ENCODE measurements around the gene FAM90A26. TPM values are rescaled to one million over a fixed set of nuclear protein-coding genes. Genes with fewer than 3 reads are reported as not detected.

FAM90A26 gene
- not detected in 2 replicates for total RNA-seq

GRCh38 chr4:9169791-9170459, at the start of gene FAM90A26:
Gene FAM90A26, plus strand, starts transcription at chr4:9170409. Its CDS starts 2,764 bp downstream, at chr4:9173173.

GRCh38 chr4:9210357-9210756, 40.1 kb downstream of the FAM90A26 start, which contains the start of gene USP17L10:
Gene USP17L10, plus strand, starts transcription at chr4:9210657. Its CDS starts 0 bp downstream, at chr4:9210657.

GRCh38 chr4:9215105-9215504, 44.9 kb downstream of the FAM90A26 start, which contains the start of gene USP17L11:
Gene USP17L11, plus strand, starts transcription at chr4:9215405. Its CDS starts 0 bp downstream, at chr4:9215405.

GRCh38 chr4:9219852-9220251, 49.6 kb downstream of the FAM90A26 start, which contains the start of gene USP17L12:
Gene USP17L12, plus strand, starts transcription at chr4:9220152. Its CDS starts 0 bp downstream, at chr4:9220152.

GRCh38 chr4:9224596-9224995, 54.4 kb downstream of the FAM90A26 start, which contains the start of gene USP17L13:
Gene USP17L13, plus strand, starts transcription at chr4:9224896. Its CDS starts 0 bp downstream, at chr4:9224896.

Other genes with a start within 250 kb of the FAM90A26 start
- not detected in 2 replicates for gene USP17L10, start 40.2 kb downstream of the FAM90A26 start, total RNA-seq
- gene USP17L11, start 45.0 kb downstream of the FAM90A26 start, total RNA-seq, result not detected in 2 replicates
- gene USP17L12, start 49.7 kb downstream of the FAM90A26 start, total RNA-seq, result not detected in 2 replicates
- gene USP17L13, start 54.5 kb downstream of the FAM90A26 start, total RNA-seq, result not detected in 2 replicates
- not detected in 2 replicates for gene USP17L15, start 64.0 kb downstream of the FAM90A26 start, total RNA-seq
- not detected in 2 replicates for gene USP17L17, start 73.5 kb downstream of the FAM90A26 start, total RNA-seq
- not detected in 2 replicates for gene USP17L18, start 78.2 kb downstream of the FAM90A26 start, total RNA-seq
- gene USP17L19, start 83.0 kb downstream of the FAM90A26 start, total RNA-seq, result not detected in 2 replicates
- not detected in 2 replicates for gene USP17L20, start 87.7 kb downstream of the FAM90A26 start, total RNA-seq
- gene USP17L21, start 92.5 kb downstream of the FAM90A26 start, total RNA-seq, result not detected in 2 replicates
- gene USP17L22, start 97.2 kb downstream of the FAM90A26 start, total RNA-seq, result not detected in 2 replicates
- not detected in 2 replicates for gene USP17L24, start 154.8 kb downstream of the FAM90A26 start, total RNA-seq
- not detected in 2 replicates for gene USP17L25, start 159.5 kb downstream of the FAM90A26 start, total RNA-seq
- gene USP17L26, start 164.2 kb downstream of the FAM90A26 start, total RNA-seq, result not detected in 2 replicates
- gene USP17L5, start 169.0 kb downstream of the FAM90A26 start, total RNA-seq, result not detected in 2 replicates
- gene USP17L27, start 173.7 kb downstream of the FAM90A26 start, total RNA-seq, result not detected in 2 replicates
- gene USP17L28, start 178.5 kb downstream of the FAM90A26 start, total RNA-seq, result not detected in 2 replicates
- gene USP17L29, start 183.2 kb downstream of the FAM90A26 start, total RNA-seq, result not detected in 2 replicates
- not detected in 2 replicates for gene USP17L30, start 192.7 kb downstream of the FAM90A26 start, total RNA-seq